Activated CD8-positive, alpha-beta memory T cell treated with anti-CD3 and anti-CD28 coated beads, Interleukin-2, amount 10 ng/mL, durations not matched to agents 7 days and 5 days (primary cell): ENCODE results near the gene PPP1R13L. TPM values are rescaled to one million over a fixed set of nuclear protein-coding genes. Genes with fewer than 3 reads are reported as not detected.
"Not testable (repeated sequence)": the region's sequence is repeated elsewhere in the genome, so short reads cannot be mapped to it uniquely, and the experiment has no call there.

ENCODE experiments used
- ATAC-seq: fragments of 150-1000 bp; cut with Tn5 transposase; one replicate; pipeline ENCODE4 v1.10.0; 2021; ENCODE audit warnings: moderate library complexity
- CTCF ChIA-PET: fragments of 350-600 bp; sonication (Branson Sonifier 250); formaldehyde crosslinking; loops from one replicate; lab custom pipeline; 2021; ENCODE audit warnings: antibody characterized with exemption; lab: Charles Lee
- DNase-seq: peaks from one replicate; pipeline ENCODE4 v3.0.0-alpha.2; 2020
- H3K27ac Mint-ChIP-seq: one replicate; pipeline ENCODE4 v1.8.0; 2021; ENCODE audit warnings: mild to moderate bottlenecking, mixed read lengths
- H3K27me3 Mint-ChIP-seq: one replicate; pipeline ENCODE4 v1.8.0; 2021; ENCODE audit warnings: mixed read lengths
- H3K36me3 Mint-ChIP-seq: one replicate; pipeline ENCODE4 v1.8.0; 2021; ENCODE audit warnings: mild to moderate bottlenecking, mixed read lengths
- H3K4me1 Mint-ChIP-seq: one replicate; pipeline ENCODE4 v1.8.0; 2021; ENCODE audit warnings: mixed read lengths
- H3K4me3 Mint-ChIP-seq: one replicate; pipeline ENCODE4 v1.8.0; 2021; ENCODE audit warnings: mild to moderate bottlenecking, moderate library complexity, mixed read lengths
- H3K9me3 Mint-ChIP-seq: one replicate; pipeline ENCODE4 v1.8.0; 2022; ENCODE audit warnings: low read depth, mixed read lengths
- total RNA-seq, 2 experiments: library from RNA; stranded (reverse); gene quantifications; one replicate each; pipeline ENCODE4 v1.2.3, GENCODE V29; 2021

PPP1R13L gene
- total RNA-seq, 2 experiments from 2014 or later: 6.4 to 11.7 TPM

- CTCF ChIA-PET, H3K27me3 Mint-ChIP-seq, DNase-seq, ATAC-seq, H3K4me3 Mint-ChIP-seq, H3K9me3 Mint-ChIP-seq, H3K27ac Mint-ChIP-seq: not testable (repeated sequence)
- Mint-ChIP-seq H3K36me3 (peaks cover 17% of the 10 kb centered on the region), H3K4me1 (peaks cover 12% of the 10 kb centered on the region)
These were observed 5.5 kb upstream of the PPP1R13L start for GRCh38 chr19:45410330-45410729.

- CTCF ChIA-PET: interaction anchor here (3.6 kb wide), 1 partner anchor 30 kb away, joined by 13 read pairs; no protein-coding TSS in a partner anchor
- H3K27me3 Mint-ChIP-seq: peaks cover 2% of the 10 kb centered on the region
- H3K4me1 Mint-ChIP-seq: peaks cover 20% of the 10 kb centered on the region
- H3K4me3 Mint-ChIP-seq: no peak overlapping the region
- H3K9me3 Mint-ChIP-seq: no peaks in the 10 kb centered on the region
- peaks cover 14% of the 10 kb centered on the region for H3K36me3 Mint-ChIP-seq
- DNase-seq: no peak
- H3K27ac Mint-ChIP-seq: no peak overlapping the region
- no peak for ATAC-seq
These were observed 4.7 kb upstream of the PPP1R13L start for GRCh38 chr19:45409557-45409920.

GRCh38 chr19:45408830-45409556 lies 4.1 kb upstream of the PPP1R13L start:
- peaks cover 11% of the 10 kb centered on the region for H3K36me3 Mint-ChIP-seq
- H3K9me3 Mint-ChIP-seq: no peaks in the 10 kb centered on the region
- no peak overlapping the region for H3K4me3 Mint-ChIP-seq
- peaks cover 26% of the 10 kb centered on the region for H3K4me1 Mint-ChIP-seq
- CTCF ChIA-PET: interaction anchor here (3.6 kb wide), 1 partner anchor 31 kb away, joined by 13 read pairs; no protein-coding TSS in a partner anchor
- no peak for DNase-seq
- no peak for ATAC-seq
- H3K27me3 Mint-ChIP-seq: peaks cover 8% of the 10 kb centered on the region
- H3K27ac Mint-ChIP-seq: no peak overlapping the region

- no peak for ATAC-seq
- CTCF ChIA-PET: interaction anchor here (1.6 to 3.6 kb wide), 3 partner anchors 31 to 77 kb away, joined by 9 to 13 read pairs (median 9); no protein-coding TSS in a partner anchor
- H3K9me3 Mint-ChIP-seq: no peaks in the 10 kb centered on the region
- no peak overlapping the region for H3K4me3 Mint-ChIP-seq
- no peak overlapping the region for H3K27ac Mint-ChIP-seq
- H3K4me1 Mint-ChIP-seq: peaks cover 29% of the 10 kb centered on the region
- no peak for DNase-seq
- H3K36me3 Mint-ChIP-seq: peaks cover 10% of the 10 kb centered on the region
- peaks cover 17% of the 10 kb centered on the region for H3K27me3 Mint-ChIP-seq
These were observed 3.3 kb upstream of the PPP1R13L start for GRCh38 chr19:45408121-45408520.

- H3K9me3 Mint-ChIP-seq, ATAC-seq, H3K27ac Mint-ChIP-seq, DNase-seq, H3K36me3 Mint-ChIP-seq: not testable (repeated sequence)
- peaks cover 22% of the 10 kb centered on the region for H3K27me3 Mint-ChIP-seq
- H3K4me1 Mint-ChIP-seq: peaks cover 31% of the 10 kb centered on the region
- CTCF ChIA-PET: interaction anchor here (1.0 to 3.6 kb wide), 4 partner anchors 32 to 78 kb away, joined by 3 to 13 read pairs (median 9); partner anchors contain the start of gene FOSB
- H3K4me3 Mint-ChIP-seq: peak overlapping the region; percentile 16
These were observed 2.7 kb upstream of the PPP1R13L start for GRCh38 chr19:45407585-45407984.

GRCh38 chr19:45407091-45407375 lies 2.2 kb upstream of the PPP1R13L start:
- DNase-seq (no peak), ATAC-seq (no peak)
- peaks cover 31% of the 10 kb centered on the region for H3K4me1 Mint-ChIP-seq
- peaks cover 4% of the 10 kb centered on the region for H3K36me3 Mint-ChIP-seq
- peaks cover 25% of the 10 kb centered on the region for H3K27me3 Mint-ChIP-seq
- no peaks in the 10 kb centered on the region for H3K9me3 Mint-ChIP-seq
- H3K27ac Mint-ChIP-seq: peak overlapping the region; percentile 88
- H3K4me3 Mint-ChIP-seq: peak overlapping the region; percentile 94
- CTCF ChIA-PET: interaction anchor here (1.0 to 3.6 kb wide), 4 partner anchors 33 to 78 kb away, joined by 3 to 13 read pairs (median 9); partner anchors contain the start of gene FOSB

- CTCF ChIA-PET: interaction anchor here (1.0 to 3.6 kb wide), 6 partner anchors 33 to 79 kb away, joined by 3 to 13 read pairs (median 4); partner anchors contain the start of gene FOSB
These were observed 1.6 kb upstream of the PPP1R13L start, which contains the start of gene POLR1G for GRCh38 chr19:45406226-45407090. Gene POLR1G, plus strand, starts transcription at chr19:45406644. Its CDS starts 53 bp downstream, at chr19:45406697.

GRCh38 chr19:45405435-45406225 lies 761 bp upstream of the PPP1R13L start:
- Mint-ChIP-seq H3K9me3 (no peaks in the 10 kb centered on the region), H3K4me3 (peak overlapping the region; percentile 94), H3K27me3 (peaks cover 30% of the 10 kb centered on the region), H3K27ac (peak overlapping the region; percentile 88), H3K4me1 (peaks cover 31% of the 10 kb centered on the region), H3K36me3 (peaks cover 2% of the 10 kb centered on the region)
- ATAC-seq (peak; percentile 65), DNase-seq (peak; percentile 92)
- CTCF ChIA-PET: interaction anchor here (1.0 to 5.0 kb wide), 10 partner anchors 7 to 236 kb away, joined by 3 to 44 read pairs (median 4); no protein-coding TSS in a partner anchor

More at GRCh38 chr19:45406226-45407090, 1.6 kb upstream of the PPP1R13L start, which contains the start of gene POLR1G:
- Mint-ChIP-seq H3K4me1 (peaks cover 31% of the 10 kb centered on the region), H3K27me3 (peaks cover 30% of the 10 kb centered on the region), H3K36me3 (peaks cover 4% of the 10 kb centered on the region), H3K27ac (peak within 1 kb of the TSS; percentile 88), H3K4me3 (peak within 1 kb of the TSS; percentile 94), H3K9me3 (no peaks in the 10 kb centered on the region)
- DNase-seq: peak; percentile 87
- peak; percentile 80 for ATAC-seq

GRCh38 chr19:45403781-45404556 lies 900 bp downstream of the PPP1R13L start:
- peaks cover under 1% of the 10 kb centered on the region for H3K36me3 Mint-ChIP-seq
- H3K27me3 Mint-ChIP-seq: peaks cover 30% of the 10 kb centered on the region
- no peaks in the 10 kb centered on the region for H3K9me3 Mint-ChIP-seq
- H3K27ac Mint-ChIP-seq: no peak overlapping the region
- H3K4me3 Mint-ChIP-seq: peak overlapping the region; percentile 94
- CTCF ChIA-PET: interaction anchor here (0.7 to 5.0 kb wide), 14 partner anchors 8 to 288 kb away, joined by 3 to 44 read pairs (median 3); partner anchors contain the start of genes QPCTL and SNRPD2
- ATAC-seq (peak; percentile 12), DNase-seq (peak; percentile 87)
- H3K4me1 Mint-ChIP-seq: peaks cover 29% of the 10 kb centered on the region

- H3K27ac Mint-ChIP-seq: no peak overlapping the region
- H3K9me3 Mint-ChIP-seq: no peaks in the 10 kb centered on the region
- no peak overlapping the region for H3K4me3 Mint-ChIP-seq
- H3K27me3 Mint-ChIP-seq: peaks cover 36% of the 10 kb centered on the region
- CTCF ChIA-PET: interaction anchor here (0.9 to 5.0 kb wide), 7 partner anchors 28 to 239 kb away, joined by 3 to 44 read pairs (median 7); no protein-coding TSS in a partner anchor
- peaks cover 35% of the 10 kb centered on the region for H3K4me1 Mint-ChIP-seq
- DNase-seq: no peak
- ATAC-seq: no peak
- no peaks in the 10 kb centered on the region for H3K36me3 Mint-ChIP-seq
These were observed 1.6 kb downstream of the PPP1R13L start for GRCh38 chr19:45403272-45403671.

GRCh38 chr19:45402298-45403061 lies 2.4 kb downstream of the PPP1R13L start:
- ATAC-seq: no peak
- DNase-seq: no peak
- peaks cover 32% of the 10 kb centered on the region for H3K4me1 Mint-ChIP-seq
- CTCF ChIA-PET: interaction anchor here (0.5 to 5.0 kb wide), 8 partner anchors 9 to 485 kb away, joined by 3 to 44 read pairs (median 3); no protein-coding TSS in a partner anchor
- H3K27ac Mint-ChIP-seq: no peak overlapping the region
- peaks cover 41% of the 10 kb centered on the region for H3K27me3 Mint-ChIP-seq
- H3K9me3 Mint-ChIP-seq: no peaks in the 10 kb centered on the region
- no peaks in the 10 kb centered on the region for H3K36me3 Mint-ChIP-seq
- no peak overlapping the region for H3K4me3 Mint-ChIP-seq
